NCI-H1092 treated with DMSO at 0.1 percent for 48 hours (cell line): ENCODE measurements around the gene CHCHD4.
A peak's percentile ranks its signal among the peaks of the same experiment; 100 is the strongest.
"Not testable (repeated sequence)": the region's sequence is repeated elsewhere in the genome, so short reads cannot be mapped to it uniquely, and the experiment has no call there.

Experiments
- DNase-seq: peaks from one replicate; lab custom pipeline; 2025; lab: John Stamatoyannopoulos, UW

The CHCHD4 gene

GRCh38 chr3:14134291-14134690 lies 9.6 kb upstream of the CHCHD4 start:
- DNase-seq = no peak

- no peak for DNase-seq
Observed at GRCh38 chr3:14133876-14134275, 9.2 kb upstream of the CHCHD4 start.

- DNase-seq = no peak
Observed at GRCh38 chr3:14133188-14133800, 8.6 kb upstream of the CHCHD4 start.

GRCh38 chr3:14132689-14133088 lies 8.0 kb upstream of the CHCHD4 start:
- no peak for DNase-seq

- DNase-seq = no peak
Observed at GRCh38 chr3:14132120-14132519, 7.5 kb upstream of the CHCHD4 start.

- no peak for DNase-seq
Observed at GRCh38 chr3:14131134-14131533, 6.5 kb upstream of the CHCHD4 start.

- DNase-seq = no peak
Observed at GRCh38 chr3:14130707-14131106, 6.0 kb upstream of the CHCHD4 start.

GRCh38 chr3:14130230-14130629 lies 5.6 kb upstream of the CHCHD4 start:
- no peak for DNase-seq

GRCh38 chr3:14129296-14129695 lies 4.6 kb upstream of the CHCHD4 start:
- no peak for DNase-seq

GRCh38 chr3:14128724-14129123 lies 4.1 kb upstream of the CHCHD4 start:
- DNase-seq = no peak

GRCh38 chr3:14127516-14128161 lies 3.0 kb upstream of the CHCHD4 start:
- no peak for DNase-seq

- no peak for DNase-seq
Observed at GRCh38 chr3:14126887-14127505, 2.3 kb upstream of the CHCHD4 start.

- no peak for DNase-seq
Observed at GRCh38 chr3:14126017-14126886, 1.6 kb upstream of the CHCHD4 start.

- peak; percentile 80 for DNase-seq
Observed at GRCh38 chr3:14125193-14126016, 735 bp upstream of the CHCHD4 start.

GRCh38 chr3:14124223-14124614 lies 451 bp downstream of the CHCHD4 start:
- DNase-seq = peak; percentile 43

GRCh38 chr3:14123308-14124222 lies 1.1 kb downstream of the CHCHD4 start:
- DNase-seq = no peak

- DNase-seq = no peak
Observed at GRCh38 chr3:14122301-14122700, 2.4 kb downstream of the CHCHD4 start.

GRCh38 chr3:14121859-14122258 lies 2.8 kb downstream of the CHCHD4 start:
- no peak for DNase-seq

- DNase-seq = not testable (repeated sequence)
Observed at GRCh38 chr3:14120921-14121448, 3.7 kb downstream of the CHCHD4 start.
